Gastroesophageal sphincter (tissue), 4 donors: ENCODE measurements around the gene CRYGA. TPM values are rescaled to one million over a fixed set of nuclear protein-coding genes. Genes with fewer than 3 reads are reported as not detected.

Experiments
- ATAC-seq: fragments of 150-250 bp; one replicate; pipeline ENCODE4 v1.9.1; 2016; ENCODE audit warnings: mild to moderate bottlenecking, moderate library complexity
- H3K27ac ChIP-seq, 4 donors: fragments of 200-600 bp; sonication (generic) in 3 of 4; 1 replicate in 3 of 4; 2 replicates in 1 of 4; pipeline ENCODE4 v1.5.1; 2016 to 2019
- H3K27me3 ChIP-seq: fragments of 200-600 bp; sonication (generic); one replicate; pipeline ENCODE4 v1.5.1; 2019
- H3K36me3 ChIP-seq, 2 donors: fragments of 200-600 bp; sonication (generic); one replicate each; pipeline ENCODE4 v1.5.1; 2019; ENCODE audit warnings: control low read depth in 1 of 2
- H3K4me1 ChIP-seq, 3 donors: fragments of 200-600 bp; sonication (generic); 1 replicate in 2 of 3; 2 replicates in 1 of 3; pipeline ENCODE4 v1.5.1; 2016 to 2019; ENCODE audit warnings: control low read depth in 2 of 3
- H3K4me3 ChIP-seq, 2 donors: fragments of 200-600 bp; sonication (generic); one replicate each; pipeline ENCODE4 v1.5.1; 2019; ENCODE audit warnings: mild to moderate bottlenecking in 1 of 2, moderate library complexity in 1 of 2
- H3K9me3 ChIP-seq, 3 donors: fragments of 200-600 bp; sonication (generic); one replicate each; pipeline ENCODE4 v1.5.1; 2017 to 2019; ENCODE audit warnings: control low read depth in 2 of 3
- CTCF ChIP-seq, 4 experiments: fragments of 200-600 bp in 2 of 4; fragments of 450-650 bp in 2 of 4; sonication (generic) in 1 of 4; IDR thresholded peaks; one replicate each; pipeline ENCODE4 v1.5.1; 2017 to 2019; ENCODE audit warnings: antibody characterized with exemption in 4 of 4, mild to moderate bottlenecking in 2 of 4, moderate library complexity in 2 of 4
- EP300 ChIP-seq: sonication (generic); formaldehyde crosslinking; IDR thresholded peaks from one replicate; pipeline ENCODE4 v1.6.1; 2017; ENCODE audit warnings: antibody characterized with exemption, mild to moderate bottlenecking
- POLR2A ChIP-seq, 2 donors: fragments of 450-650 bp; IDR thresholded peaks; one replicate each; pipeline ENCODE4 v1.6.1; 2017; ENCODE audit warnings: antibody characterized with exemption in 2 of 2, mild to moderate bottlenecking in 2 of 2, moderate library complexity in 1 of 2
- POLR2AphosphoS5 ChIP-seq: sonication (generic); formaldehyde crosslinking; IDR thresholded peaks from one replicate; pipeline ENCODE4 v1.6.1; 2017; ENCODE audit warnings: antibody characterized with exemption
- WGBS, 2 donors: methylation state at CpG; one replicate each; pipeline ENCODE4 v1.1.5; 2018; ENCODE audit warnings: low coverage in 1 of 2; 5-methylcytosine and 5-hydroxymethylcytosine counted together
- total RNA-seq, 4 donors: library from RNA; depleted of rRNA; stranded (reverse); fragments of >200 nt; gene quantifications; one replicate each; pipeline ENCODE4 v1.1.0, GENCODE V29; 2016

CRYGA gene
- total RNA-seq, 4 donors from 2014 or later = not detected

DNA sequence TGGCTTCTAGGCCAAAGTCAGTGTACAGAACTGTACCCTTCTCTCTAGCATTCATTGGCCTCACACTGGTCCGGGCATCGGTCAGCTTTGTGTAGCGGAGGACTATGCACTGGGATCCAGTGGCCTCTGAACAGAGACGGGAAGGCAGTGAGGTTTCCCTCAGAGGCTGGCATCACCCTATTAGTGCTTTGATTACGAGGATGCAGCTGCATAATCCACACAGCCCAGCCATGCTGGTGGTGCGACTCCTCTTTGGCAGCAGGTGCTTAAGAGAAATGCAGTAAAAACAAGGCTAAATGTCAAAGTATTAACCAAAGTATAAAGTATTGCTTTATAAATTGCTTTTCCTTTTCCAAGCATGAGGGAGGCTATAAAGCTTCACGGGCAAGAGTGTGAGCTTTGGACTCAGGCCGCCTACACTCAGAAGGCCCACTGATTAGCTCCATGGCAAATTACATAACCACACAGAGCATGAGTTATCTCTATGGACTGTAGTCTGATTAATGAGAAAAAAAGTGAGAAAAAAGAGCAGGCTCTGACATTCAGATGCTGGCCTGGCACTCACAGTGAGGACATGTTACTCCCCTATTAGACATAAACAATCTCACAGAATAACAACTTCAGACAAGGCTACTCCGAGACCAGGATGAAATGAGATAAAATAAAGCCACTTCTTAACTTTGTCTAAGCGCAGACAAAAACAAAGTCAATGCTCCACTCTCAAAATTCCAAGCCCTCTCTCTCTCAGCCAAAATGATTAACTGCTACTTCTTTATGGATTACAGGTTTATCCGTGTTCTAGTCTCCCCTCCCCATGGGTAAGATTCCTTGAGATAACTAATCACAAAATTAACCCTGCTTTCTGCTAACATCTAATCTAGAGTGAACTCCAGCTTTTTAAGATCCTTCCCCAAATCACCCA, 27.3 kb downstream of the CRYGA start:
- no peak for TF ChIP-seq POLR2A (IDR thresholded peaks at IDR 0.05)
- peak; percentile 31 for TF ChIP-seq POLR2AphosphoS5
- Histone ChIP-seq H3K4me1 (peaks cover 0 to 26% (median 5%) of the 10 kb centered on the region in 3 donors), H3K36me3 (no peaks in the 10 kb centered on the region), H3K27me3 (no peaks in the 10 kb centered on the region), H3K9me3 (no peaks in the 10 kb centered on the region), H3K4me3 (no peak overlapping the region), H3K27ac (peak overlapping the region in 3 of 4 donors; percentile 17 to 46 (median 39))
- ATAC-seq = peak; percentile 61
- WGBS, 2 donors = 31 to 57% methylated on average over 6 to 11 of the region's 11 CpGs

GRCh38 chr2:208134928-208135586, 28.3 kb downstream of the CRYGA start:
- Histone ChIP-seq H3K27ac (peak overlapping the region in 1 of 4 donors; percentile 39), H3K4me3 (no peak overlapping the region), H3K36me3 (no peaks in the 10 kb centered on the region), H3K4me1 (peaks cover 0 to 26% (median 5%) of the 10 kb centered on the region in 3 donors), H3K27me3 (no peaks in the 10 kb centered on the region), H3K9me3 (no peaks in the 10 kb centered on the region)
- TF ChIP-seq EP300 = no peak
- TF ChIP-seq POLR2A (IDR thresholded peaks at IDR 0.05) = no peak
- TF ChIP-seq POLR2AphosphoS5 = no peak
- no peak for TF ChIP-seq CTCF (IDR thresholded peaks at IDR 0.05)
- no peak for ATAC-seq
- 48 to 59% methylated on average over 4 to 6 of the region's 8 CpGs for WGBS, 2 donors

DNA sequence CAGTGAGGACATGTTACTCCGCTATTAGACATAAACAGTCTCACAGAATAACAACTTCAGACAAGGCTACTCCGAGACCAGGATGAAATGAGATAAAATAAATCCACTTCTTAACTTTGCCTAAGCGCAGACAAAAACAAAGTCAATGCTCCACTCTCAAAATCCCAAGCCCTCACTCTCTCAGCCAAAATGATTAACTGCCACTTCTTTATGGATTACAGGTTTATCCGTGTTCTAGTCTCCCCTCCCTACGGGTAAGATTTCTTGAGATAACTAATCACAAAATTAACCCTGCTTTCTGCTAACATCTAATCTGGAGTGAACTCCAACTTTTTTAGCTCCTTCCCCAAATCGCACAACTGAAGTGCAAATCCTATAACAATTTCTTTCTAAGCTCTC, 32.7 kb downstream of the CRYGA start:
- H3K9me3 ChIP-seq = no peaks in the 10 kb centered on the region
- TF ChIP-seq POLR2A (IDR thresholded peaks at IDR 0.05) (no peak), EP300 (no peak), CTCF (IDR thresholded peaks at IDR 0.05) (no peak), POLR2AphosphoS5 (no peak)
- no peak overlapping the region for H3K4me3 ChIP-seq
- no peak overlapping the region for H3K27ac ChIP-seq
- peaks cover 16% of the 10 kb centered on the region for H3K27me3 ChIP-seq
- H3K4me1 ChIP-seq = peaks cover 0 to 7% (median 0%) of the 10 kb centered on the region in 3 donors
- ATAC-seq = no peak
- WGBS, 2 donors = 34 to 35% methylated on average over 4 to 6 of the region's 6 CpGs
- no peaks in the 10 kb centered on the region for H3K36me3 ChIP-seq

DNA sequence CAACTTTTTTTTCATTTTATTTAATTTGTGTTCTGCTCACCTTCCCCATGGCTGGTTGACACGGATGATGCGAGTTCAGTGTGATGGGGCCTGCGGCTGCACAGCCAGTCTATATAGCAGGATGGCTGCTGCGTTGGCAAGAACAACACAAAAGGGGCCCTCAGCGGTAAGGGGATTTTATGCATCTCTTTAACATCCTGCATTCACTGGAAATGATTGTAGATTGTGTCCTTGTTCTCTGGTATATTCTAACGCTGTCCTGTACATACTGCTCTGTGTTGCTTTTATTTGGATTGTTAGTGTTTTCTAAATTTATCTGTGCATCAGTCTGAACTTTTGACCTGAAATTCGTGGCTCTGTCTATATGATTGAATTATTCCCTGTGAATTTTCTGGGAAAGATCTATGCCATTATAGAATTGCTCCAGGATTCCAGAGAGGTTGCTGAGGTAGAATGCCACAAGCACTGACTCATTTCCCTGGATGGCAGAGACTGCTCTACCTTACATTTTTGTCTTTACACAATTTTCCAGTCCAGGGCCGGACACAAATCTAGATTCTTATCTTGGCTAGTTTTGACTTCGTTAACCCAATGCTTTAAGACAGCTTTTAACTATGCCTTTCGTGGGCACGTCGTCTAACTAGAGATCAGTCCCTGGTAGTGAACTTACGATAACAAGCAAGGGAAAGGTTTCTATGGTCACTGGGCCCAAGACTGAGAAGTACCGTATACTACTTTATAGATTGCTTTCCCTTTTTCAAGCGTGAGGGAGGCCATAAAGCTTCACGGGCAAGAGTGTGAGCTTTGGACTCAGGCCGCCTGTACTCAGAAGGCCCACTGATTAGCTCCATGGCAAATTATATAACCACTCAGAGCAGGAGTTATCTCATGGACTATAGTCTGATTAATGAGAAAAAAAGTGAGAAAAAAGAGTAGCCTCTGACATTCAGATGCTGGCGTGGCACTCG, 33.4 kb downstream of the CRYGA start, which contains the start of gene CRYGC:
CRYGC (minus strand) TSS at position 85 of the 968 bp plus-strand sequence; CDS start at position 49, 36 bp downstream.
- 61 to 75% methylated on average over 6 to 18 of the region's 19 CpGs for WGBS, 2 donors
- Histone ChIP-seq H3K36me3 (no peaks in the 10 kb centered on the region), H3K27me3 (peaks cover 19% of the 10 kb centered on the region), H3K4me3 (no peak within 1 kb of the TSS), H3K9me3 (no peaks in the 10 kb centered on the region), H3K27ac (no peak within 1 kb of the TSS), H3K4me1 (peaks cover 0 to under 1% (median 0%) of the 10 kb centered on the region in 3 donors)
- ATAC-seq = no peak
- TF ChIP-seq POLR2AphosphoS5 (no peak), EP300 (no peak), POLR2A (IDR thresholded peaks at IDR 0.05) (no peak), CTCF (IDR thresholded peaks at IDR 0.05) (no peak)
